Keratinocyte (primary cell): ENCODE measurements around the gene COL4A5. TPM values are rescaled to one million over a fixed set of nuclear protein-coding genes. Genes with fewer than 3 reads are reported as not detected.

Experiments used
- DNase-seq: peaks from one replicate; pipeline ENCODE4 v3.0.0-alpha.2; 2011; ENCODE audit warnings: low read depth, missing footprints, low spot score
- FAIRE-seq: peaks from 2 replicates; lab custom pipeline; 2011; peaks lifted over from hg19 to GRCh38; lab: Jason Lieb, UNC
- H2AFZ ChIP-seq: 2 replicates; pipeline ENCODE4 v1.6.0; 2012; ENCODE audit warnings: low read length, control low read depth, inconsistent platforms; ENCODE audit not compliant: control insufficient read depth
- H3K27ac ChIP-seq: 2 replicates; pipeline ENCODE4 v1.5.1; 2011; ENCODE audit warnings: low read length; ENCODE audit not compliant: control insufficient read depth, insufficient read depth
- H3K27me3 ChIP-seq: 3 replicates; pipeline ENCODE4 v1.6.0; 2011; ENCODE audit warnings: low read length; ENCODE audit not compliant: control insufficient read depth, insufficient read depth; ENCODE audit errors: extremely low read depth
- H3K36me3 ChIP-seq, 2 experiments: 2 replicates in 1 of 2; 3 replicates in 1 of 2; pipeline ENCODE4 v1.5.1; 2011; ENCODE audit warnings: low read length in 2 of 2, mild to moderate bottlenecking in 1 of 2; ENCODE audit not compliant: control insufficient read depth in 2 of 2, insufficient read depth in 2 of 2; ENCODE audit errors: extremely low read depth in 1 of 2
- H3K4me1 ChIP-seq: 3 replicates; pipeline ENCODE4 v1.5.1; 2011; ENCODE audit warnings: low read length; ENCODE audit not compliant: control insufficient read depth, insufficient read depth; ENCODE audit errors: extremely low read depth
- H3K4me2 ChIP-seq: 3 replicates; pipeline ENCODE4 v1.6.0; 2011; ENCODE audit warnings: low read depth, low read length; ENCODE audit not compliant: control insufficient read depth, insufficient read depth; ENCODE audit errors: extremely low read depth
- H3K4me3 ChIP-seq, 3 experiments: fragments of 200-600 bp in 1 of 3; sonication (generic) in 1 of 3; 2 replicates in 2 of 3; 3 replicates in 1 of 3; pipeline ENCODE4 v1.5.1; 2011 to 2016; ENCODE audit warnings: low read length in 3 of 3, mild to moderate bottlenecking in 3 of 3, control low read depth in 2 of 3, inconsistent platforms in 1 of 3, low read depth in 1 of 3, mixed read lengths in 1 of 3, mixed run types in 1 of 3, moderate library complexity in 1 of 3; ENCODE audit not compliant: control insufficient read depth in 2 of 3, insufficient read depth in 2 of 3; ENCODE audit errors: extremely low read depth in 1 of 3
- H3K79me2 ChIP-seq: 2 replicates; pipeline ENCODE4 v1.6.0; 2012; ENCODE audit warnings: low read length; ENCODE audit not compliant: control insufficient read depth, insufficient read depth
- H3K9ac ChIP-seq: 3 replicates; pipeline ENCODE4 v1.6.0; 2011; ENCODE audit warnings: low read length; ENCODE audit not compliant: control insufficient read depth, insufficient read depth; ENCODE audit errors: extremely low read depth
- H3K9me1 ChIP-seq: 3 replicates; pipeline ENCODE4 v1.6.0; 2011; ENCODE audit warnings: low read length; ENCODE audit not compliant: control insufficient read depth, insufficient read depth; ENCODE audit errors: extremely low read depth
- H3K9me3 ChIP-seq: 2 replicates; pipeline ENCODE4 v1.5.1; 2012; ENCODE audit warnings: low read depth, low read length; ENCODE audit not compliant: control insufficient read depth
- H4K20me1 ChIP-seq: 3 replicates; pipeline ENCODE4 v1.6.0; 2011; ENCODE audit warnings: low read length; ENCODE audit not compliant: control insufficient read depth, insufficient read depth; ENCODE audit errors: extremely low read depth
- CTCF ChIP-seq, 3 experiments: IDR thresholded peaks in 1 of 3; conservative IDR thresholded peaks in 1 of 3; optimal IDR thresholded peaks in 1 of 3; 2 replicates in 2 of 3; 3 replicates in 1 of 3; pipeline versions ENCODE3 to v1.5.1; 2011; ENCODE audit warnings: low read length in 3 of 3, mild to moderate bottlenecking in 3 of 3, moderate library complexity in 2 of 3, control low read depth in 1 of 3, inconsistent platforms in 1 of 3; ENCODE audit not compliant: insufficient read depth in 2 of 3; ENCODE audit errors: extremely low read depth in 1 of 3
- EZH2 ChIP-seq: IDR thresholded peaks from one replicate; pipeline ENCODE4 v1.6.1; 2012; ENCODE audit warnings: inconsistent platforms, mild to moderate bottlenecking, low read length, moderate library complexity
- dilution Hi-C: fragments of 300-500 bp; cut with MboI; formaldehyde crosslinking; loops from one replicate; pipeline ENCODE4 v1.7.0; 2020; ENCODE audit warnings: low sequenced_read_pairs; ENCODE audit not compliant: extremely low pct_ligation_motif_present
- polyA plus RNA-seq, 5 experiments: library from polyadenylated mRNA; depleted of rRNA in 3 of 5; stranded (reverse) in 3 of 5; stranded (forward) in 1 of 5; unstranded in 1 of 5; fragments of >200 nt; gene quantifications; 1 replicate in 1 of 5; 2 replicates in 3 of 5; 3 replicates in 1 of 5; pipeline versions ENCODE4 v1.2.1 to v1.2.3, GENCODE V29; 2011 to 2012; ENCODE audit warnings: missing spikeins in 2 of 5, low read depth in 1 of 5, low replicate concordance in 1 of 5

COL4A5 gene
- polyA plus RNA-seq, 1 donor (not counting 4 experiments of a cell fraction or from before 2014, with no cell fraction given), result 53.2 TPM

DNA sequence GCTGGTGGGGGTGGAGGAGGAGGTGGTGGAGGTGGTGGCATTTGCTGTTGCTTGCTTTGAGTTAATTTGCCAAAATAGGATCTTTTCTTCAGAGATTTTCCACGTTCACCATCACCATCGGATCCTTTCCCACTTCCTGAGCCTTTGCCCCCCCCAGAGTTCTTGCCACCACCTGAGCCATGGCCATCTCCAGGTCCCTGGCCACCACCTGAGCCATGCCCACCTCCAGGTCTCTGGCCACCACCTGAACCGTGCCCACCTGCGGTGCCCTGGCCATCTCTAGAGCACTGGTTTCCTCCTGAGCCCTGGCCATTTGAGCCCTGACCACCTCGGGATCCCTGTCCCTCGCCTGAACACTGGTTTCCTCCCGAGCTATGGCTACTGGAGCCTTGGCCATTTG lies 294.8 kb downstream of the COL4A5 start:
- Histone ChIP-seq H3K4me2 (no peak overlapping the region), H2AFZ (no peak overlapping the region), H3K9me1 (no peaks in the 10 kb centered on the region), H3K4me1 (no peaks in the 10 kb centered on the region), H3K36me3 (no peaks in the 10 kb centered on the region), H3K27ac (no peak overlapping the region), H3K79me2 (no peaks in the 10 kb centered on the region), H3K4me3 (no peak overlapping the region), H3K9ac (no peak overlapping the region), H3K9me3 (peaks cover 2% of the 10 kb centered on the region), H3K27me3 (peaks cover 74% of the 10 kb centered on the region), H4K20me1 (no peaks in the 10 kb centered on the region)
- FAIRE-seq (no peak), DNase-seq (no peak)
- dilution Hi-C loops, result no loop called here
- TF ChIP-seq EZH2 (no peak), CTCF (optimal IDR thresholded peaks at IDR 0.05 in 1 of 3, IDR thresholded peaks at IDR 0.05 in 1 of 3, conservative IDR thresholded peaks at IDR 0.05 in 1 of 3; ENCODE audit: extremely low read depth in 1 of 3, insufficient read depth in 2 of 3, low read length in 3 of 3) (no peak)

DNA sequence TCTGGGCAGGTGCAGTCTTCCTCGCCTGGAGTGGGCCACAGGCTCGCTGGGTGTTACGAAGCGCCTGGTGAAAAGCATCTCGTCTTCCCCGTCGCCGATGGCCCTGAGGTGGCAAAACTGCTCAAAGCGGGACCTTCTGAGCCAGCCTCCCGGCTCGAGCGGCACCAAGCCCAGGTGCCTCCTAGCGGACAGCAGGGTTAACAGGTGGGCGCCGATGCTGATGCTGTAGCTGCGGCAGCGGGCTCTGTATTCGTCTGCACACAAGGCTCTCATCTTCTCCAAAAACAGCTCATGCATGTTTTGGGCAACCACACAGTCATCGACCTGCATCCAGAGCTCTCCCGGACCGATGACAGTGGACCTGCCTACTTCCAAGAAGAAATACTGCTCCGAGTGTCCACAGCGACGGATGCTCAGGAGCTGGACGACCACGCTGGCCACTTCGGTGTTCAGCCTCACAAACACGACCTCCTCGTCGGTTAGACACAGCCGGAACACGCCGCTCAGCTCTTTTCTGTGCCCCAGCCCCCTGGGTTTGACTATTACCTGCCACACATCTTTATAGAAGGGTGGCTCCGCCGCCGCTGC lies 295.5 kb downstream of the COL4A5 start:
- no peaks in the 10 kb centered on the region for H4K20me1 ChIP-seq
- no peak overlapping the region for H2AFZ ChIP-seq
- H3K36me3 ChIP-seq, result no peaks in the 10 kb centered on the region
- H3K79me2 ChIP-seq, result no peaks in the 10 kb centered on the region
- H3K4me1 ChIP-seq, result no peaks in the 10 kb centered on the region
- no peak for DNase-seq
- FAIRE-seq, result no peak
- H3K9ac ChIP-seq, result no peak overlapping the region
- no peak overlapping the region for H3K27ac ChIP-seq
- H3K27me3 ChIP-seq, result peaks cover 74% of the 10 kb centered on the region
- TF ChIP-seq CTCF (optimal IDR thresholded peaks at IDR 0.05 in 1 of 3, IDR thresholded peaks at IDR 0.05 in 1 of 3, conservative IDR thresholded peaks at IDR 0.05 in 1 of 3; ENCODE audit: extremely low read depth in 1 of 3, insufficient read depth in 2 of 3, low read length in 3 of 3) (peak; percentile 17 to 44 (median 18)), EZH2 (peak; percentile 44)
- no peaks in the 10 kb centered on the region for H3K9me1 ChIP-seq
- no peak overlapping the region for H3K4me3 ChIP-seq
- peak overlapping the region; percentile 61 for H3K4me2 ChIP-seq
- H3K9me3 ChIP-seq, result peaks cover 2% of the 10 kb centered on the region
- dilution Hi-C loops, result no loop called here
